WERI-Rb-1 (cell line): Measurements from ENCODE around the gene IL17RB.

Experiments
- DNase-seq: peaks from one replicate; pipeline ENCODE4 v3.0.0-alpha.2; 2020
- H3K27ac ChIP-seq: fragments of 250-450 bp; sonication (Bioruptor Pico); 2 replicates; pipeline ENCODE4 v1.5.1; 2020; ENCODE audit warnings: mild to moderate bottlenecking, moderate library complexity
- H3K27me3 ChIP-seq: fragments of 250-450 bp; sonication (Bioruptor Pico); 2 replicates; pipeline ENCODE4 v1.5.1; 2021; ENCODE audit warnings: mild to moderate bottlenecking, low read depth, moderate library complexity; ENCODE audit not compliant: insufficient read depth, severe bottlenecking
- H3K36me3 ChIP-seq: fragments of 250-450 bp; sonication (Bioruptor Pico); 2 replicates; pipeline ENCODE4 v1.5.1; 2020; ENCODE audit warnings: mild to moderate bottlenecking, moderate library complexity
- H3K4me3 ChIP-seq: 2 replicates; pipeline ENCODE4 v1.5.1; 2011; ENCODE audit warnings: low read depth, mild to moderate bottlenecking, control low read depth, low read length
- H3K9me3 ChIP-seq: fragments of 250-450 bp; sonication (Bioruptor Pico); 2 replicates; pipeline ENCODE4 v1.5.1; 2021; ENCODE audit warnings: mild to moderate bottlenecking, moderate library complexity; ENCODE audit not compliant: severe bottlenecking
- TF ChIP-seq, protein P1 (sequence below): IDR thresholded peaks from 2 replicates; pipeline ENCODE4 v1.5.1; 2011; ENCODE audit warnings: low read depth, mild to moderate bottlenecking, control low read depth, inconsistent platforms, low read length

The IL17RB gene

DNA sequence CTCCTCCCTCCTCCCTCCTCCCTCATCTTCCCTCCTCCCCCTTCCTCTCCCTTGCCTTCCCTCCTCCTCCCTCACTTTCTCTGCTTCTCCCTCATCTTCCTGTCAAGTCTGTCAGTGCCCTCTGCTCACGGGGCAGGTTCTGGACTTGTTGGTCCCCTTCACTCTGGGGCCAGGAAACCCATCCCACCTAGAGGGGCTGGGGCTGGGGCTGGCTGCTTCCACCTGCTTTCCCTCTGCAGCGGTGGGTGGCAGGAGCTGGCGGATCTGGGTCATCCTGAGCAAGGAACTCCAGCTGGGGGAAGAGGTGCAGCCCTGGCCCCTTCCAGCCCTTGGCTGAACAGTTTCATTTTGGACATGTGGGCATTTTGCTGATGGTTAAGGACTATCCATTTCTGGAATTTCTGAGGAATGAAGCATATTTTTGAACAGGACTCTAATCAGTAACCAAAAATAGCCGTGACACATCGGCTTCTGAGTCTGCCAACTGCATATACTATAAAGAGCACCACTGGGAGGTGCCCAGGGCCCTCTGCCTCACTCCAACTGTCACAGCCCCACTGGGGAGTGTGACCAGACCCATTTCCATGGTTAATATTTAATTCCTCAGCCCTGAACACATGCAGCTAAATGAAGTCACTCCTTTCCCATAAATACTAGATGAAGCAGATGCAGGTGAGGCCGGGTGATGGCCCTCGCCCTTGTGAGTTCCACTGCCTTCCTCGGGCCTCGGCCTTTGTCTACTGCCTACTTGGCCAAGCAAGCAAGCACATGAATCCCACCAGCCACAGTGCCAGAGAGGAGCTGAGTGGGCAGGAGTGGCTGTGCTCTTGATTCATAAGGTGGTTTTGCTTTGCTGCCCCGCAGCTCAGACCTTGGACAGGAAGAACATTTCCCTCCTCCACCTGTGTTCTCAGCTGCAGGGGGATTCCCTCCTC, 39.9 kb upstream of the IL17RB start:
- DNase-seq = no peak
- Histone ChIP-seq H3K27me3 (no peaks in the 10 kb centered on the region), H3K27ac (no peak overlapping the region), H3K9me3 (no peaks in the 10 kb centered on the region), H3K4me3 (no peak overlapping the region), H3K36me3 (no peaks in the 10 kb centered on the region)
- TF ChIP-seq, protein P1, sequence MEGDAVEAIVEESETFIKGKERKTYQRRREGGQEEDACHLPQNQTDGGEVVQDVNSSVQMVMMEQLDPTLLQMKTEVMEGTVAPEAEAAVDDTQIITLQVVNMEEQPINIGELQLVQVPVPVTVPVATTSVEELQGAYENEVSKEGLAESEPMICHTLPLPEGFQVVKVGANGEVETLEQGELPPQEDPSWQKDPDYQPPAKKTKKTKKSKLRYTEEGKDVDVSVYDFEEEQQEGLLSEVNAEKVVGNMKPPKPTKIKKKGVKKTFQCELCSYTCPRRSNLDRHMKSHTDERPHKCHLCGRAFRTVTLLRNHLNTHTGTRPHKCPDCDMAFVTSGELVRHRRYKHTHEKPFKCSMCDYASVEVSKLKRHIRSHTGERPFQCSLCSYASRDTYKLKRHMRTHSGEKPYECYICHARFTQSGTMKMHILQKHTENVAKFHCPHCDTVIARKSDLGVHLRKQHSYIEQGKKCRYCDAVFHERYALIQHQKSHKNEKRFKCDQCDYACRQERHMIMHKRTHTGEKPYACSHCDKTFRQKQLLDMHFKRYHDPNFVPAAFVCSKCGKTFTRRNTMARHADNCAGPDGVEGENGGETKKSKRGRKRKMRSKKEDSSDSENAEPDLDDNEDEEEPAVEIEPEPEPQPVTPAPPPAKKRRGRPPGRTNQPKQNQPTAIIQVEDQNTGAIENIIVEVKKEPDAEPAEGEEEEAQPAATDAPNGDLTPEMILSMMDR = no peak

DNA sequence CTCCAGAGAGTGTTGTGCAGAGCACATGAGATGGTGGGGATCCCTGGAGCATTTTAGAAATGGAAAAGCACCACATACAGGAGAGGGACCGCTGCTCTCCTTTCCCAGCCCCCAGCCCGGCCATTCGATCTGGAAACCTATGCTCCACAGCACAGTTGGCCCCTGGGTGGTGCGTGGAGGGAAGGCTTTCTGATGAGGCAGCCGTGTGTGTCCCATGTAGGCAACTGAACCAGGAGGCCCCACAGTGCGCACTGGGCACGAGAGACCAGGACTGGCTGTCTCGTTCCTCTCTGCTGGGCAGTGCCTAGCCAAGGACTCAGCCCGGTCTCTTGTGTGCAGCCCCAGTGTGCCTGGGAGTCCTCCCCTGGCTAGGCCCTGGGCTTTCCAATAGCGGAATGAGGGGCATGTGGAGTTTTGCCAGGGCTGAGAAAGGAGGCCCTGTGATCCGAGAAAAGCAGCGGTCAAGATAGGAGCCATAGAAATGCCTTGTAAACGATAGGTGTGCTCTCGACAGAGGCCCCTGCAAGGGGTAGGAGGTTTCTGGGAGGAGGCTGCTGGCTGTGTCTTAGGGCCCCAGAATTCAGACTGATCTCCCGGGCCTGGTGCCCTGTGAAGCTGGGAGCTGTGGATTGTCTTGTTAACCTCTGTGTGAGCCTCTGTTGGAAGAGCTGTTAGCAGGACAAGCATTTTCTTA, 39.1 kb upstream of the IL17RB start:
- no peak overlapping the region for H3K4me3 ChIP-seq
- no peaks in the 10 kb centered on the region for H3K27me3 ChIP-seq
- no peak overlapping the region for H3K27ac ChIP-seq
- DNase-seq = no peak
- H3K36me3 ChIP-seq = no peaks in the 10 kb centered on the region
- no peaks in the 10 kb centered on the region for H3K9me3 ChIP-seq
- TF ChIP-seq, protein P1 = no peak

- no peaks in the 10 kb centered on the region for H3K27me3 ChIP-seq
- H3K9me3 ChIP-seq = no peaks in the 10 kb centered on the region
- no peaks in the 10 kb centered on the region for H3K36me3 ChIP-seq
- no peak overlapping the region for H3K4me3 ChIP-seq
- TF ChIP-seq, protein P1 = no peak
- no peak for DNase-seq
- no peak overlapping the region for H3K27ac ChIP-seq
These were observed 37.9 kb upstream of the IL17RB start for GRCh38 chr3:53808496-53808895.

DNA sequence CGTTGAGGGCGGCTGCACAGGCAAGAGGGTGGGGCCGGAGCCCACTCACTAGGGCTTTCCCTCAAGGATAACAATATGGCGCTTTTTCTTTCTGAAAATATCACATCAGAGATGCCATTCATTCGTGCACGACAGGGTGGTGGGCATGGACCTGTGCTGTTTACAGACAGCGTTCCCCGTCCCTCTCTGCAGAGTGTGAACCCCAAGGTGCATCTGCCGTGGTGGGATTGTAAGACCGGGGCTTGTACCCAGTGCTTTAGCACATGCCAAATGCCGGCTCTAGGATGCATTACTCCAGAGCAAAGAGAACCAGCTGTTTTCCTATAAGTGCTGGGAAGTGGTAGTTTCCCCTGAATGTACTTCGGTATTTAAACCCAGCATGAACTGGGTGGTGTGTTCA, 37.1 kb upstream of the IL17RB start:
- DNase-seq = no peak
- Histone ChIP-seq H3K4me3 (no peak overlapping the region), H3K36me3 (no peaks in the 10 kb centered on the region), H3K27ac (no peak overlapping the region), H3K9me3 (no peaks in the 10 kb centered on the region), H3K27me3 (no peaks in the 10 kb centered on the region)
- TF ChIP-seq, protein P1 = no peak

DNA sequence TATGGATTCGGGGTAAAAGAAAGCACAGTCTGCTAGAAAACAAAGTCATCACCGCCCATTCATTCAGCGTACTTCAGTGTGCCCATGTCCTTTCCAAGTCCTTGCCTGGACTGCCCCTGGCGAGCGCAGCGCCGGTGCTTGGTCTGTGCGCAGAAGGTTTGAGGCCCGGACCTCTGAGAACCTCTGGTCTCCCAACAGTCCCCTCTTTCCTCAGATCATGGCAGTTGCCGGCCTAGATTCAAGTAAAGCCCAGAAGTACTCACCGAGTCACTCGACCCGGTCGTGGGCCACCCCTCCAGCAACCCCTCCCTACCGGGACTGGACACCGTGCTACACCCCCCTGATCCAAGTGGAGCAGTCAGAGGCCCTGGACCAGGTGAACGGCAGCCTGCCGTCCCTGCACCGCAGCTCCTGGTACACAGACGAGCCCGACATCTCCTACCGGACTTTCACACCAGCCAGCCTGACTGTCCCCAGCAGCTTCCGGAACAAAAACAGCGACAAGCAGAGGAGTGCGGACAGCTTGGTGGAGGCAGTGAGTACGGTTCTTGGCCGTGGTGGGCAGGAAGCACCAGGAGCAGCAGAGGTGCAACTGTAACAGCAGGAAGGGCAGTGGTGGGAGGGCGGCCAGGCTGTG, 36.5 kb upstream of the IL17RB start:
- no peak for DNase-seq
- H3K4me3 ChIP-seq = no peak overlapping the region
- no peaks in the 10 kb centered on the region for H3K36me3 ChIP-seq
- TF ChIP-seq, protein P1 = no peak
- no peak overlapping the region for H3K27ac ChIP-seq
- no peaks in the 10 kb centered on the region for H3K9me3 ChIP-seq
- no peaks in the 10 kb centered on the region for H3K27me3 ChIP-seq
